NCI-H2171 treated with DMSO at 0.1 percent for 48 hours (cell line): Measurements from ENCODE around the gene TM9SF1.
"Not testable (repeated sequence)": the region's sequence is repeated elsewhere in the genome, so short reads cannot be mapped to it uniquely, and the experiment has no call there.

Source experiments
- DNase-seq: peaks from one replicate; lab custom pipeline; 2025; lab: John Stamatoyannopoulos, UW

TM9SF1 gene

GRCh38 chr14:24224618-24225071 is 29.4 kb upstream of the TM9SF1 start:
- DNase-seq: no peak

- not testable (repeated sequence) for DNase-seq
Observed at GRCh38 chr14:24222987-24223386, 27.7 kb upstream of the TM9SF1 start.

GRCh38 chr14:24219521-24219920 is 24.3 kb upstream of the TM9SF1 start:
- no peak for DNase-seq

GRCh38 chr14:24219080-24219479 is 23.8 kb upstream of the TM9SF1 start:
- DNase-seq: no peak

- not testable (repeated sequence) for DNase-seq
Observed at GRCh38 chr14:24216876-24217275, 21.6 kb upstream of the TM9SF1 start.

GRCh38 chr14:24216345-24216699 is 21.1 kb upstream of the TM9SF1 start:
- no peak for DNase-seq

GRCh38 chr14:24215495-24216344 is 20.5 kb upstream of the TM9SF1 start, which contains the start of gene MDP1:
Gene MDP1, minus strand, starts transcription at chr14:24216066. Its CDS starts 111 bp downstream, at chr14:24215955.
- DNase-seq: peak; percentile 93

GRCh38 chr14:24213866-24214662 is 18.8 kb upstream of the TM9SF1 start:
- DNase-seq: no peak

GRCh38 chr14:24212924-24213865 is 18.0 kb upstream of the TM9SF1 start, which contains the start of gene CHMP4A:
Gene CHMP4A, minus strand, starts transcription at chr14:24213488. Its CDS starts 49 bp downstream, at chr14:24213439.
- DNase-seq: peak; percentile 98

GRCh38 chr14:24211311-24211710 is 16.1 kb upstream of the TM9SF1 start:
- no peak for DNase-seq

GRCh38 chr14:24207625-24208024 is 12.4 kb upstream of the TM9SF1 start:
- DNase-seq: no peak

GRCh38 chr14:24207104-24207551 is 11.9 kb upstream of the TM9SF1 start:
- DNase-seq: no peak

GRCh38 chr14:24206260-24207103 is 11.2 kb upstream of the TM9SF1 start:
- no peak for DNase-seq

- no peak for DNase-seq
Observed at GRCh38 chr14:24204163-24205146, 9.2 kb upstream of the TM9SF1 start.

GRCh38 chr14:24203249-24203886 is 8.1 kb upstream of the TM9SF1 start:
- not testable (repeated sequence) for DNase-seq

GRCh38 chr14:24202538-24202937 is 7.3 kb upstream of the TM9SF1 start:
- not testable (repeated sequence) for DNase-seq

GRCh38 chr14:24198814-24199524 is 3.7 kb upstream of the TM9SF1 start:
- DNase-seq: no peak

- DNase-seq: no peak
Observed at GRCh38 chr14:24197056-24197450, 1.8 kb upstream of the TM9SF1 start.
